ENCODE measurements around the gene KCMF1.

DNA sequence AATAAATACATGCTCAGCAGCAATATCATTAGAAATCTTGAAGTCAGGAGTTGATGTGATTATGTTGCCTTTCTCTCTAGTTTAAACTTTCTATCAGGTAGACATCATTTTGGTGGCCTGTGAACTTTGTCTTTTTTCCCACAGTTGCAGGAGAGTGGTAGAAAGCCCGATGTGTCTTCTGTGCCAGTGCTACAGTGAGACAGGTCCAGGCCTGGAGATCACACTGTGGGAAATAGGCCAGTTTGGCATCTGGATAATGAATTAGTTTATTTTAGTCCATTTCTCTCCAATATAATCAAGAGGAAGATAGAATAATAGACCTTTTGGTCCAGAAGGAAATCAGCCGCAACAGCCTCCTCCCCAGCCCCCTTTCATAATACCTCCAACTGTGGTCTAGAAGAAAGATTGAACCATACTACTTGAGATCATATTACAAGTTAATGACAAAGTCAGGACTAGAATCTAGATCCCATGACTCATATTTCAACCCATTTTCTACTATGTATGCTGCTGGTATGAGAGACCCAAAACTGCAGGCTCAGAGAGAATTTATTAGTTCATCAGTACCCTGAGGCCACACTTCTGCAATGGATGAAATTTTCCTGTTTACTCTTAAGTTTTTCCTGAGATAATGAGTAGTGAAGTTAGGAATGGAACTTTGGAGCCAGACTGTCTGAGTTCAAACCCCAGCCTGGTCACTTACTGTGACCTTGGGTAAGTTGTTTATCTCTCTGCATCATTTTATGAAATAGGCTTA lies 20.6 kb downstream of the KCMF1 start:
- TF ChIP-seq, protein P1, sequence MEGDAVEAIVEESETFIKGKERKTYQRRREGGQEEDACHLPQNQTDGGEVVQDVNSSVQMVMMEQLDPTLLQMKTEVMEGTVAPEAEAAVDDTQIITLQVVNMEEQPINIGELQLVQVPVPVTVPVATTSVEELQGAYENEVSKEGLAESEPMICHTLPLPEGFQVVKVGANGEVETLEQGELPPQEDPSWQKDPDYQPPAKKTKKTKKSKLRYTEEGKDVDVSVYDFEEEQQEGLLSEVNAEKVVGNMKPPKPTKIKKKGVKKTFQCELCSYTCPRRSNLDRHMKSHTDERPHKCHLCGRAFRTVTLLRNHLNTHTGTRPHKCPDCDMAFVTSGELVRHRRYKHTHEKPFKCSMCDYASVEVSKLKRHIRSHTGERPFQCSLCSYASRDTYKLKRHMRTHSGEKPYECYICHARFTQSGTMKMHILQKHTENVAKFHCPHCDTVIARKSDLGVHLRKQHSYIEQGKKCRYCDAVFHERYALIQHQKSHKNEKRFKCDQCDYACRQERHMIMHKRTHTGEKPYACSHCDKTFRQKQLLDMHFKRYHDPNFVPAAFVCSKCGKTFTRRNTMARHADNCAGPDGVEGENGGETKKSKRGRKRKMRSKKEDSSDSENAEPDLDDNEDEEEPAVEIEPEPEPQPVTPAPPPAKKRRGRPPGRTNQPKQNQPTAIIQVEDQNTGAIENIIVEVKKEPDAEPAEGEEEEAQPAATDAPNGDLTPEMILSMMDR (IDR thresholded peaks at IDR 0.05; ENCODE audit: poor library complexity): no peak
- TF ChIP-seq EZH2 (IDR thresholded peaks at IDR 0.05; ENCODE audit: borderline replicate concordance): no peak
- TF ChIP-seq EZH2phosphoT487 (IDR thresholded peaks at IDR 0.05; ENCODE audit: low read depth, severe bottlenecking, unreplicated experiment): no peak

All from hepatocyte (in vitro differentiated cells).